Panc1 (cell line): Measurements from ENCODE around the gene ACTR10. TPM values are rescaled to one million over a fixed set of nuclear protein-coding genes. Genes with fewer than 3 reads are reported as not detected.

Source experiments
- ATAC-seq: fragments of 200-7000 bp; cut with Tn5 transposase; 2 replicates; pipeline ENCODE4 v1.9.1; 2020; ENCODE audit warnings: mild to moderate bottlenecking, moderate library complexity
- Bru-seq: library from RNA; stranded (reverse); fragments of 400-500 nt; gene quantifications from one replicate; lab custom pipeline; 2021; lab: Mats Ljungman, UMichigan
- BruChase-seq, 2 experiments: library from RNA; stranded (reverse); fragments of 400-500 nt; gene quantifications; one replicate each; lab custom pipeline; 2021; lab: Mats Ljungman, UMichigan
- BruUV-seq: library from RNA; stranded (reverse); fragments of 400-500 nt; replicated peaks from 2 replicates; lab custom pipeline; 2021; lab: Mats Ljungman, UMichigan
- CTCF ChIA-PET: fragments of 300-600 bp; sonication (Branson Sonifier 250); formaldehyde crosslinking; loops from one replicate; lab custom pipeline; 2022; ENCODE audit warnings: antibody characterized with exemption; lab: Charles Lee
- POLR2A ChIA-PET: fragments of 300-600 bp; sonication (Branson Sonifier 250); formaldehyde crosslinking; loops from one replicate; lab custom pipeline; 2022; ENCODE audit warnings: antibody characterized with exemption; lab: Charles Lee
- DNase-seq: peaks from one replicate; pipeline ENCODE4 v3.0.0-alpha.2; 2010; ENCODE audit warnings: low read depth, low spot score
- H3K27ac ChIP-seq: 2 replicates; pipeline ENCODE4 v1.5.1; 2011; ENCODE audit warnings: mild to moderate bottlenecking, low read length, inconsistent platforms
- H3K27me3 ChIP-seq: fragments of 200-500 bp; sonication (Bioruptor generic); 2 replicates; pipeline ENCODE4 v1.6.0; 2014; ENCODE audit warnings: low read length, inconsistent platforms; ENCODE audit not compliant: control insufficient read depth, insufficient read depth
- H3K36me3 ChIP-seq: fragments of 200-500 bp; sonication (Bioruptor generic); 2 replicates; pipeline ENCODE4 v1.5.1; 2014; ENCODE audit warnings: inconsistent platforms, mild to moderate bottlenecking, low read length, moderate library complexity; ENCODE audit not compliant: control insufficient read depth, insufficient read depth
- H3K4me1 ChIP-seq: 2 replicates; pipeline ENCODE4 v1.5.1; 2011; ENCODE audit warnings: inconsistent platforms, mild to moderate bottlenecking, low read length, moderate library complexity; ENCODE audit not compliant: control insufficient read depth, insufficient read depth
- H3K4me3 ChIP-seq, 2 experiments: 2 replicates each; pipeline ENCODE4 v1.5.1; 2011 to 2012; ENCODE audit warnings: low read depth in 2 of 2, low read length in 2 of 2, mild to moderate bottlenecking in 2 of 2, inconsistent platforms in 1 of 2, moderate library complexity in 1 of 2
- H3K9me3 ChIP-seq: fragments of 200-500 bp; sonication (Bioruptor generic); 2 replicates; pipeline ENCODE4 v1.5.1; 2014; ENCODE audit warnings: low read depth, mild to moderate bottlenecking, inconsistent platforms, low read length, moderate library complexity; ENCODE audit not compliant: control insufficient read depth, insufficient read depth
- CTCF ChIP-seq: fragments of 450-650 bp; IDR thresholded peaks from 2 replicates; pipeline ENCODE4 v1.5.1; 2017; ENCODE audit warnings: mild to moderate bottlenecking
- POLR2AphosphoS5 ChIP-seq: IDR thresholded peaks from 2 replicates; pipeline ENCODE4 v1.6.1; 2012; ENCODE audit warnings: mild to moderate bottlenecking, low read depth, low read length, moderate library complexity
- REST ChIP-seq, 2 experiments: IDR thresholded peaks; 2 replicates each; pipeline ENCODE4 v1.6.1; 2011 to 2012; ENCODE audit warnings: low read depth in 2 of 2, control low read depth in 1 of 2, low read length in 1 of 2, mild to moderate bottlenecking in 1 of 2, moderate library complexity in 1 of 2; ENCODE audit not compliant: insufficient read depth in 1 of 2
- SIN3A ChIP-seq: IDR thresholded peaks from 2 replicates; pipeline ENCODE4 v1.6.1; 2012; ENCODE audit warnings: low read depth, mild to moderate bottlenecking, low read length, moderate library complexity, borderline replicate concordance; ENCODE audit not compliant: insufficient read depth
- TCF7L2 ChIP-seq: IDR thresholded peaks from 2 replicates; pipeline ENCODE4 v1.6.1; 2011; ENCODE audit warnings: mild to moderate bottlenecking, low read depth, low read length, inconsistent platforms
- in situ Hi-C: cut with HindIII; loops from 2 replicates; pipeline ENCODE4 v1.10.0; 2016; ENCODE audit warnings: low sequenced_read_pairs, low pct_unique_long_range_greater_than_20kb
- intact Hi-C: fragments of 100-400 bp; cut with micrococcal nuclease; formaldehyde crosslinking; loops from one replicate; pipeline ENCODE4 v1.10.0; 2022; ENCODE audit not compliant: unreplicated experiment
- long read RNA-seq: library from polyadenylated mRNA; unstranded; transcript quantifications from one replicate; pipeline ENCODE4 v2.0.0, GENCODE V29; 2021; ENCODE audit not compliant: unreplicated experiment
- polyA plus RNA-seq: library from polyadenylated mRNA; unstranded; fragments of >200 nt; gene quantifications from one replicate; pipeline ENCODE4 v1.2.1, GENCODE V29; 2012; ENCODE audit warnings: missing spikeins; ENCODE audit not compliant: insufficient read length
- total RNA-seq: library from RNA; stranded (reverse); gene quantifications from one replicate; pipeline ENCODE4 v1.2.1, GENCODE V29; 2021; ENCODE audit not compliant: unreplicated experiment

ACTR10 gene
- 34.9 TPM for total RNA-seq
- polyA plus RNA-seq = 23.1 TPM
- percentile 68 among the genes with signal in this experiment for Bru-seq, nascent RNA
- percentile 63 among the genes with signal in this experiment for BruChase-seq, experiment 1, labeled RNA remaining after a 2-hour chase
- BruChase-seq, experiment 2, labeled RNA remaining after a 6-hour chase = percentile 66 among the genes with signal in this experiment
- long read RNA-seq, transcript ACTR10-201 (13 exons, 2,419 nt) = major isoform, 61 of 80 reads
- long read RNA-seq, partial matches to known transcripts = 9 of 80 reads
- long read RNA-seq, other reads (novel, unspliced or antisense) = 7 of 80 reads

GRCh38 chr14:58199726-58200479 is at the start of gene ACTR10:
ACTR10 (plus strand) TSS chr14:58200149; CDS start chr14:58200218, 69 bp downstream.
- Histone ChIP-seq H3K27ac (peak within 1 kb of the TSS; percentile 90), H3K36me3 (peaks cover 6% of the 10 kb centered on the region; the same call in 1 of the 2 replicates), H3K9me3 (no peaks in the 10 kb centered on the region), H3K27me3 (no peaks in the 10 kb centered on the region), H3K4me3 (peak within 1 kb of the TSS; percentile 96 to 97), H3K4me1 (peaks cover 4% of the 10 kb centered on the region; the same call in 1 of the 2 replicates)
- intact Hi-C loops = no loop called here
- POLR2A ChIA-PET = no interaction called here
- TF ChIP-seq TCF7L2 (no peak), REST (IDR thresholded peaks at IDR 0.05; ENCODE audit: insufficient read depth in 1 of 2, low read depth in 2 of 2, low read length in 1 of 2) (no peak), SIN3A (no peak), CTCF (no peak), POLR2AphosphoS5 (peak; percentile 72; the same call in 1 of the 2 replicates)
- ATAC-seq = peak; percentile 99
- BruUV-seq = no TSS peak
- peak; percentile 20 for DNase-seq
- in situ Hi-C loops = no loop called here
- CTCF ChIA-PET = no interaction called here

- in situ Hi-C loops = no loop called here
- H3K4me1 ChIP-seq = 0 out of 2 replicates have a peak, but pooled peaks cover 4% of the 10 kb centered on the region
Observed at GRCh38 chr14:58150243-58150805, 49.6 kb upstream of the ACTR10 start.

More at GRCh38 chr14:58150243-58150805, 49.6 kb upstream of the ACTR10 start:
- peaks cover 25% of the 10 kb centered on the region for H3K27me3 ChIP-seq
- no peak overlapping the region for H3K27ac ChIP-seq
- no peak for DNase-seq
- CTCF ChIA-PET = no interaction called here
- intact Hi-C loops = no loop called here
- no TSS peak for BruUV-seq
- no peak for ATAC-seq
- POLR2A ChIA-PET = no interaction called here
- H3K36me3 ChIP-seq = no peaks in the 10 kb centered on the region; the same call in 1 of the 2 replicates
- no peaks in the 10 kb centered on the region for H3K9me3 ChIP-seq
- TF ChIP-seq POLR2AphosphoS5 = no peak
- TF ChIP-seq SIN3A = no peak
- TF ChIP-seq TCF7L2 = no peak
- no peak for TF ChIP-seq CTCF
- TF ChIP-seq REST (IDR thresholded peaks at IDR 0.05; ENCODE audit: insufficient read depth in 1 of 2, low read depth in 2 of 2, low read length in 1 of 2) = no peak
- no peak overlapping the region for H3K4me3 ChIP-seq
